RWPE2 (cell line): ENCODE data around the gene ASB17.

Experiments
- ATAC-seq: fragments of 200-7000 bp; cut with Tn5 transposase; 3 replicates; pipeline ENCODE4 v1.9.1; 2021; ENCODE audit warnings: low read depth
- DNase-seq: peaks from one replicate; pipeline ENCODE4 v3.0.0-alpha.2; 2020; ENCODE audit warnings: low spot score
- H3K27ac ChIP-seq: fragments of 450-650 bp; 2 replicates; pipeline ENCODE4 v1.5.1; 2017; ENCODE audit warnings: mild to moderate bottlenecking; ENCODE audit not compliant: poor library complexity, severe bottlenecking
- H3K27me3 ChIP-seq: fragments of 250-450 bp; sonication (Bioruptor Pico); 2 replicates; pipeline ENCODE4 v1.5.1; 2021; ENCODE audit warnings: mild to moderate bottlenecking, moderate library complexity; ENCODE audit not compliant: insufficient read depth, poor library complexity, severe bottlenecking
- H3K36me3 ChIP-seq: fragments of 250-450 bp; sonication (Bioruptor Pico); 2 replicates; pipeline ENCODE4 v1.5.1; 2020; ENCODE audit warnings: low read depth, mild to moderate bottlenecking, moderate library complexity
- H3K4me1 ChIP-seq: fragments of 250-450 bp; sonication (Bioruptor Pico); 2 replicates; pipeline ENCODE4 v1.5.1; 2021; ENCODE audit warnings: mild to moderate bottlenecking, moderate library complexity; ENCODE audit not compliant: insufficient read depth, poor library complexity, severe bottlenecking
- H3K4me3 ChIP-seq: fragments of 250-450 bp; sonication (Bioruptor Pico); 2 replicates; pipeline ENCODE4 v1.5.1; 2021; ENCODE audit warnings: mild to moderate bottlenecking, moderate library complexity; ENCODE audit not compliant: severe bottlenecking
- H3K9me3 ChIP-seq: fragments of 250-450 bp; sonication (Bioruptor Pico); 2 replicates; pipeline ENCODE4 v1.5.1; 2021; ENCODE audit warnings: mild to moderate bottlenecking, moderate library complexity; ENCODE audit not compliant: severe bottlenecking
- CTCF ChIP-seq: fragments of 450-650 bp; IDR thresholded peaks from one replicate; pipeline ENCODE4 v1.5.1; 2017; ENCODE audit warnings: mild to moderate bottlenecking, moderate library complexity; ENCODE audit not compliant: poor library complexity, severe bottlenecking

ASB17 gene

DNA sequence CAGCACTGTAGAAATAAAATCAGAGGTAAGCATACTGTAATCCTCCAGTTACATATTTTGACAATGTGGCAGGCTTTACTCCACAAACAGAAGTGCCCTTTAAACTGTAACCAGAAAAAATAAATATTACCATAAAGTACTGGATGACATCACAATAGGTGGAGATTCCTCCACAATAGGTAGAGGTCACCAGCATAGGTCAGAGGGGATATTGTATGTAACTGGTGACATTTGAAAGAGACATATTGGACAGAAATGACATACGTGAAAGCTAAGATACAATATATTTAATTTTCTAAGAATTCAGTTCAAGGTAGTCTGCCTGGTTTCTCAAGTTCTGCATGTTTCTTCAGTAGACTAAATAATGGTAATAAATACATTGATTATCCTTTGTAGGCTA lies at the start of gene ASB17:
Gene ASB17, minus strand, starts transcription at position 101 of the 400 bp plus-strand sequence. CDS start 113 bp downstream, outside the sequence.
- Histone ChIP-seq H3K36me3 (no peaks in the 10 kb centered on the region), H3K27me3 (no peaks in the 10 kb centered on the region), H3K9me3 (no peaks in the 10 kb centered on the region), H3K4me1 (peaks cover 6% of the 10 kb centered on the region), H3K4me3 (no peak within 1 kb of the TSS), H3K27ac (no peak within 1 kb of the TSS)
- TF ChIP-seq CTCF, result no peak
- no peak for ATAC-seq
- no peak for DNase-seq

DNA sequence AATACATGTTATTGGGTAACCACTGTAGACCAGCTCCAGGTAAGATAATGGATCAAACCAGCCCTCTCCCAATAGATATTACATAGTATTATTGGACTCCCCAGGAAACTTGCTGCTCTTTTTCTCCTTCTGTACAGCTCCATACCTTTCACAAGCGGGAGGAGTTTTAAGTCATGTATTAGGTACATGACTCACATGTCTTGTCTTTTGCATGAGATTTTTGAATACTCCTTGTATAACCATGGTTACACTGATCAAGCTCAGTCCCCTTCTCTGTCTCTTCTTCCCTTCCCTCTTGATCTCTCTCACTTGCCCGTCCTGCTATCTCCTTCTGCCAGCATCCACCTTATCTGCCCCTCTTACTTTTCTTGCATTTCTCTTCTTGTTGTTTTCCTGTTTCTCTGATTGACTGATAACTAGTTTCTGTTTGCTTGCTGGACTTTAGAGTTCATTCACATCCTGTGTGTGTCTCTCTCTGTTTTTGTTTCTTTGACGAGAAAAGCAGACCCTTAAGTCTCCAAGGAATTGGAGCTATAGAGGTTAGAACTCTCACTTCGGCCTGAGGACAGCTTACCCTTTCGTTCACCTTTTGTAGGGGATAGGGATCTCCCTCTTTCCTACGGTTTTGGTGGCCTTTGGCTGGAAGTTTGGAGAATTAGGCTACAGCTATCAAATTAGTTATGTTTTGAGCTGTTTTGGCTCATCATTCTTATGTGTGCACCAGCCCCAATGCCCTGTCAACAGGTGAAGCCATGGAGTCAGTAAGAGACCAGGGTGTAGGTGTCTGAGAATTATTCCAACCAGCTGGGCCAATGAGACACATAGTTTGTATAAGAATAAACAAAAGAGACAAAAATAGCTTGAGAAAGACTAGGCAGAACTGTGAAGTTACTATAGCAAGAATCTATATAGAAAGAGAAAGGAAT lies 49.0 kb upstream of the ASB17 start:
- DNase-seq (no peak), ATAC-seq (no peak)

DNA sequence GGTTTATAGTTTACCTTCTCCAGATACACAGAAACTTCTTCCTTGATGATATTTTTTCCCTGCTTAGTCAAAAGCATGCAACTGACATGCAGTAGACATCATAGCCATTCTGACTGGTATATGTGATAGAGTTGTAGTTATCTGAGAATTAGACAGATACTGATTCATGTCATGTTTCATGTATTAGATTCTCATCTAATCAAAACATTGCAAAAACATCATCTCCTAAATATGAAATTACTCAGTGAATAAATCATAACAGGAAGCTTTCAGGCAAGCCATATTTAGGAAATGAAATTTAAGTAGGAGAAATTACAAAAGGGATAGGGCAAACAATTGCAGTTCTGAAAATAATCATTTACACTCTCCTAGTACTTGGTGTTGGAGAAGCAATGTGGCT lies 38.4 kb upstream of the ASB17 start:
- H3K9me3 ChIP-seq, result no peaks in the 10 kb centered on the region
- DNase-seq (no peak), ATAC-seq (0 out of 3 replicates have a peak, but pooled peaks have one; percentile 35)
- no peak overlapping the region for H3K27ac ChIP-seq
- H3K4me3 ChIP-seq, result no peak overlapping the region
- H3K36me3 ChIP-seq, result no peaks in the 10 kb centered on the region
- no peaks in the 10 kb centered on the region for H3K27me3 ChIP-seq
- no peak for TF ChIP-seq CTCF
- no peaks in the 10 kb centered on the region for H3K4me1 ChIP-seq

More for the DNA sequence above, 49.0 kb upstream of the ASB17 start:
- TF ChIP-seq CTCF, result no peak
- Histone ChIP-seq H3K36me3 (no peaks in the 10 kb centered on the region), H3K4me3 (no peak overlapping the region), H3K4me1 (no peaks in the 10 kb centered on the region), H3K27ac (no peak overlapping the region), H3K27me3 (no peaks in the 10 kb centered on the region), H3K9me3 (no peaks in the 10 kb centered on the region)

GRCh38 chr1:75969550-75969949 lies 37.3 kb upstream of the ASB17 start:
- Histone ChIP-seq H3K27ac (no peak overlapping the region), H3K36me3 (no peaks in the 10 kb centered on the region), H3K4me3 (no peak overlapping the region), H3K4me1 (peaks cover 3% of the 10 kb centered on the region), H3K9me3 (no peaks in the 10 kb centered on the region), H3K27me3 (no peaks in the 10 kb centered on the region)
- DNase-seq (no peak), ATAC-seq (peak; percentile 64)
- no peak for TF ChIP-seq CTCF

DNA sequence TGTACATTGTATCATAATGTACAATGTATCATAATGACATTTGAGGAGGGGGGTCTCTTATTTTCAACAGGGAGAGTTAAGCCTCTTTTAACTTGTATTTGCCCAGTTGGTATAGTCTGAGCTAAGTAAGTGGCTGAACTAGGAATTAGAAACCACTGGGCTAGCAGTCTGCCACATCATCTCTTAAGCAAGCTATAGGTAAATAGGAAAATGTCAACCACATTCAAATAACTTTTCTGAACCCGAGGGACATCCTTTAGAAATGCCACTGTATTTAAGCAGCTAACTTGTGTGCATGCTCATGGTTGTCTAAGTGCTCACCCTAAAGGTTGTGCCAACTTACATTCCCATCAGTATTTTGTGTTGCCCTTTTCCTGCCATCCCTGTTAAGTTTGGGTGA lies 35.5 kb upstream of the ASB17 start:
- no peak for ATAC-seq
- TF ChIP-seq CTCF, result no peak

More for the DNA sequence above, 35.5 kb upstream of the ASB17 start:
- no peak overlapping the region for H3K27ac ChIP-seq
- no peak overlapping the region for H3K4me3 ChIP-seq
- H3K9me3 ChIP-seq, result no peaks in the 10 kb centered on the region
- H3K36me3 ChIP-seq, result no peaks in the 10 kb centered on the region
- peaks cover 4% of the 10 kb centered on the region for H3K4me1 ChIP-seq
- no peaks in the 10 kb centered on the region for H3K27me3 ChIP-seq
- DNase-seq, result no peak
